NCI-H345 (cell line): ENCODE data around the gene VWA2.

ENCODE experiments used
- DNase-seq: peaks from one replicate; lab custom pipeline; 2025; lab: John Stamatoyannopoulos, UW

VWA2 gene

DNA sequence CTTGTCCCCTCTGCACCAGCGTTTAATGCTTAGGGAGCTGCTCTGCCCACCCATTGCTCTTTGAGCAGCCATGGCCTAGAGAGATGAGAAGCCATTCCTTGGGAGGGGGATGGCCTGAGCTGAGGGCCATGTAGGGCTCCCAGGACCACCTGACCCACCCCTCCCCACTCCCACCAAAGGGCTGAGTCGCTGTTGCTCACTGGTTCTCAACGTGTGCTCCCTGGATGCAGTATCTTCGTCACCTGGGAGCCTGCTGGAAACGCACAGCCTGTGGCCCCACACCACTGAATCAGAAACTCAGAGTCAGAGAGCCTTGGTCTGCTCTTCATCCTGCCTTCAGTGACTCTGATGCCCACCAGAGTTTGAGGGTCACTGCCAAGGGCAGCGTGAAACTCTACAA is 37.0 kb downstream of the VWA2 start:
- DNase-seq, result no peak

- DNase-seq, result no peak
Measured at GRCh38 chr10:114276671-114277070, 37.6 kb downstream of the VWA2 start.

DNA sequence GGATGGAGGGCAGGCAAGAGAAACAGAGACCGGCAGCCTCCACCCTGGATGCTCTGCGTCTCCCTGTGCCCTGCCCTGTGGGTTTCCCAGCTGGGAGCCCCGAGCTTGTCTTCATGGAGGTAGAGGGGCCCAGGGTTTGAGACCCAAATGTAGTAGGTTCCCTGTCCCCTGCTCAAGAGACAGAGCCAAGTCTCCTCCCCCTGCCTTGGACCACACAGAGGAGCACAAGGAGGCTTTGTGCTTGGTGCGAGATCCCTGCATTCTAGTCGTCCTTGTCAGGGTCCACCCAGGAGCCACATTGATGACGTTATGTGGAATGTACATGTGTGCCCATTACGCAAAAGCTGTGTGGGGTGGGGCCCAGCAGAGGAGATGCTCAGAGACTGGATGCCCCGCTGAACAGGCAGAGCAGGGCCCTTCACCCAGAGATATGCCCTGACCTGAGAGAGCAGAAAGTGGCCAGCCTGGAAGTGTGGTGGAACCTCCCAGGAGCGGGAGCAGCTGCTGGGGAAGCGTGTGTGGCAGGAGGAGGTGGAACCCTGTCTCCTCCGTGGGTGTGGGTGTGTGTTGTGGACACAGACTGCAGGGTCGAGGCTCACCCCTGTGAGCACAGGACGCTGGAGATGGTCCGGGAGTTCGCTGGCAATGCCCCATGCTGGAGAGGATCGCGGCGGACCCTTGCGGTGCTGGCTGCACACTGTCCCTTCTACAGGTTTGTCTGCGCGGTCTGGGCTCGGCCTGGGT is 39.3 kb downstream of the VWA2 start:
- no peak for DNase-seq

GRCh38 chr10:114278884-114279191 is 39.8 kb downstream of the VWA2 start:
- no peak for DNase-seq

GRCh38 chr10:114279289-114279688 is 40.2 kb downstream of the VWA2 start:
- DNase-seq, result no peak

- DNase-seq, result no peak
Measured at GRCh38 chr10:114279901-114280644, 41.0 kb downstream of the VWA2 start.

GRCh38 chr10:114281006-114281405 is 42.0 kb downstream of the VWA2 start:
- DNase-seq, result no peak

GRCh38 chr10:114281461-114281860 is 42.4 kb downstream of the VWA2 start:
- no peak for DNase-seq

DNA sequence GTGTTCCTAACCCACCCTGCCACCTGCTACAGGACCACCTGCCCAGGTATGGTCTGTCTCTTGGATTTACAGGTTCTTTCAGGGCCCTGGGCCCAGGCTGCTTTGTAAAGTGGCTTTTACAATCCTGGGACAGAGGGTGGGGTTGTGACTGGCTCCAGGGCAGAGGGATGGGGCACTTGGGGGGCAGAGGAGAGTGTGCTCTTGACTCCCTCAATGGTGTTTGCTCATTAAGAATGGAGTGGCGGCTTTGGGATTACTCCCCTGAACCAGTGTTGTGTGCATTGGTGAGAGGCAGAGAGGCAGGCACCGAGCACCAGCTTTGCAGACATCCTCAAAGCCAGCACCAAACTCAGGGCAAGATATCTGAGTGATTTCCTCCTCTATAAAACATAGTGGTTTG is 43.5 kb downstream of the VWA2 start:
- no peak for DNase-seq

- no peak for DNase-seq
Measured at GRCh38 chr10:114283091-114283490, 44.0 kb downstream of the VWA2 start.

- DNase-seq, result no peak
Measured at GRCh38 chr10:114283535-114284234, 44.6 kb downstream of the VWA2 start.

DNA sequence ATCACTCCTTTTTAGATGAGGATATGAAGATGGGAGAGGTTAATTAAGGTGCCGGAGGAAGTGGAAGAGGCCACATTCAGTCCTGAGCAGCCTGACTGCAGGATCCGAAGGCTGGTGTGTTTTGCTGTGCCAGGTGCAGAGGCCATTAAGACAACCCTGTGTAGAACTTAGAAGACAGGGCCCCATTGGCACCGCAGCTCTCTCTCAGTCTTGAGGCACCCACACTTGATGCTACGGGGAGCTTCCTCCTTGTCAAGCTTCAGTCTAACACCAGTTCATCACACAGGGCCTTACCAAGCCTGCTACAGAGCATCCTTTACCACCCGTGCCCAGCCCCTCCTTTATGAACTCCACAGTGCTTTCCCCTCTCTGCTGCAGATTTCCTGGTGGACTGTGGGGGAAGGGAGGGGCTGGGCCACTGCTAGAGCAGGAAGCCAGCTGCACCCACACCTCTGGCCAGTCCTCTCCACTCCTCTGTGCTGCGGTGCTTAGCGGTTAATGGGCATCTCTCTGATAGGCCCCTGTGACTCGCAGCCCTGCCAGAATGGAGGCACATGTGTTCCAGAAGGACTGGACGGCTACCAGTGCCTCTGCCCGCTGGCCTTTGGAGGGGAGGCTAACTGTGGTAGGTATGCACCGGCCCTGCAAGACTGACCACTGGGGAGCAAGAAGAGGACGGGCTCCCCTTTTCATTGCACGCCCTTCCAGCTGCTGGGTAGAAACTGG is 45.5 kb downstream of the VWA2 start:
- no peak for DNase-seq

DNA sequence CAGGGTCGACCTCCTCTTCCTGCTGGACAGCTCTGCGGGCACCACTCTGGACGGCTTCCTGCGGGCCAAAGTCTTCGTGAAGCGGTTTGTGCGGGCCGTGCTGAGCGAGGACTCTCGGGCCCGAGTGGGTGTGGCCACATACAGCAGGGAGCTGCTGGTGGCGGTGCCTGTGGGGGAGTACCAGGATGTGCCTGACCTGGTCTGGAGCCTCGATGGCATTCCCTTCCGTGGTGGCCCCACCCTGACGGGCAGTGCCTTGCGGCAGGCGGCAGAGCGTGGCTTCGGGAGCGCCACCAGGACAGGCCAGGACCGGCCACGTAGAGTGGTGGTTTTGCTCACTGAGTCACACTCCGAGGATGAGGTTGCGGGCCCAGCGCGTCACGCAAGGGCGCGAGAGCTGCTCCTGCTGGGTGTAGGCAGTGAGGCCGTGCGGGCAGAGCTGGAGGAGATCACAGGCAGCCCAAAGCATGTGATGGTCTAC is 46.9 kb downstream of the VWA2 start:
- no peak for DNase-seq

GRCh38 chr10:114286921-114287320 is 47.9 kb downstream of the VWA2 start:
- no peak for DNase-seq

DNA sequence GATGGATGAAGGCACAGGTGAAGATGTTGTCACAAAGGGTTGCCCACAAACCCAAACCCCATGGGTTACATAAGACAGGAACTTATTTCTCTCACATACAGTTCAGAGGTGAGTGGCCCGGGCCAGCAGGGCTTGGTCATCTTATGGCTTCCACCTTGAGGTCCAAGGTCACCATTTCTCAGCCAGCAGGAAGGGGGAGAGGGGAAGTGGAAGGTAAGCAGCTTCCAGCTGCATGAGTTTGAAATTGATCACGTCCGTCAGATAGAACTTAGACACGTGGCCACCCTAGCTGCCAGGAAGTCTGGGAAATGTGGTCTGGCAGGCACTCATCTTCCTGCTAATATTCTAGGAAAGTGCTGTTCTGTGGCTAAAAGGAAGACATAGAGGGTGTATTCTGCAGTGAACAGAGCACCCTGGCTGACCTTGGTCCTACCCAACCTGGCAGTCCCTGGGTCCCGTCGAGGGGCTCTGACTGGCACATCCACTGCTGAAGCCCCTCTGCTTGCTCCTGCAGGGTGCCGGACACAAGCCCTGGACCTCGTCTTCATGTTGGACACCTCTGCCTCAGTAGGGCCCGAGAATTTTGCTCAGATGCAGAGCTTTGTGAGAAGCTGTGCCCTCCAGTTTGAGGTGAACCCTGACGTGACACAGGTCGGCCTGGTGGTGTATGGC is 49.5 kb downstream of the VWA2 start:
- DNase-seq, result no peak

DNA sequence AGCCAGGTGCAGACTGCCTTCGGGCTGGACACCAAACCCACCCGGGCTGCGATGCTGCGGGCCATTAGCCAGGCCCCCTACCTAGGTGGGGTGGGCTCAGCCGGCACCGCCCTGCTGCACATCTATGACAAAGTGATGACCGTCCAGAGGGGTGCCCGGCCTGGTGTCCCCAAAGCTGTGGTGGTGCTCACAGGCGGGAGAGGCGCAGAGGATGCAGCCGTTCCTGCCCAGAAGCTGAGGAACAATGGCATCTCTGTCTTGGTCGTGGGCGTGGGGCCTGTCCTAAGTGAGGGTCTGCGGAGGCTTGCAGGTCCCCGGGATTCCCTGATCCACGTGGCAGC is 50.0 kb downstream of the VWA2 start:
- DNase-seq, result no peak

DNA sequence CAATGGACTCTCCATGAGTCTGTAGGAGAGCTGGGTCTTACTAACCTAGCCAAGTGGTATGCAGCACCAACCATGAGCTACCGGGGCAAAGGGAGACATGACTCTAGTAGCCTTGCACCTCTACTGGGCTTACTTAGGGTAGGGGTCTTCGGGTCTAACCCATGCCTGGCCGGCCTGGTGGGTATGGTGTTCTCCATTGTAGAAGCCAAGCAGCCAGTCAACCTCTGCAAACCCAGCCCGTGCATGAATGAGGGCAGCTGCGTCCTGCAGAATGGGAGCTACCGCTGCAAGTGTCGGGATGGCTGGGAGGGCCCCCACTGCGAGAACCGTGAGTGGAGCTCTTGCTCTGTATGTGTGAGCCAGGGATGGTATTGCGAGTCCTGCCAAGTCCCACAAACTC is 51.0 kb downstream of the VWA2 start:
- no peak for DNase-seq

DNA sequence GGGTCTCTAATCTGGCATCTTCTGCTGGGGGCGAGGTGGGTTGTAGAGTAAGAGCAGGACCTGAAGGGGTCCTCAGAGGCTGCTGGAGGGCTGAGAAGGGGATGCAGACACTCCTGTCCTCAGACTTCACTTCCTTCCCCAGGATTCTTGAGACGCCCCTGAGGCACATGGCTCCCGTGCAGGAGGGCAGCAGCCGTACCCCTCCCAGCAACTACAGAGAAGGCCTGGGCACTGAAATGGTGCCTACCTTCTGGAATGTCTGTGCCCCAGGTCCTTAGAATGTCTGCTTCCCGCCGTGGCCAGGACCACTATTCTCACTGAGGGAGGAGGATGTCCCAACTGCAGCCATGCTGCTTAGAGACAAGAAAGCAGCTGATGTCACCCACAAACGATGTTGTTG is 52.0 kb downstream of the VWA2 start:
- DNase-seq, result no peak

GRCh38 chr10:114291516-114291915 is 52.5 kb downstream of the VWA2 start:
- no peak for DNase-seq

GRCh38 chr10:114293075-114293474 is 54.0 kb downstream of the VWA2 start:
- no peak for DNase-seq

- DNase-seq, result no peak
Measured at GRCh38 chr10:114294549-114294948, 55.5 kb downstream of the VWA2 start.

GRCh38 chr10:114295393-114295792 is 56.3 kb downstream of the VWA2 start:
- no peak for DNase-seq
